GM19193 (cell line): ENCODE measurements around the gene RPL13.

Experiments used
- POLR2A ChIP-seq: IDR thresholded peaks from 4 replicates; pipeline ENCODE4 v1.6.1; 2011; ENCODE audit not compliant: insufficient read depth, insufficient read length; ENCODE audit errors: extremely low read depth

The RPL13 gene

GRCh38 chr16:89593841-89594240 is 33.4 kb downstream of the RPL13 start:
- TF ChIP-seq POLR2A, result no peak

GRCh38 chr16:89595330-89596060 is 35.0 kb downstream of the RPL13 start:
- TF ChIP-seq POLR2A, result no peak

GRCh38 chr16:89596061-89596689 is 35.7 kb downstream of the RPL13 start:
- no peak for TF ChIP-seq POLR2A

GRCh38 chr16:89596957-89597649 is 36.6 kb downstream of the RPL13 start:
- no peak for TF ChIP-seq POLR2A

GRCh38 chr16:89598199-89598598 is 37.7 kb downstream of the RPL13 start:
- no peak for TF ChIP-seq POLR2A

- TF ChIP-seq POLR2A, result no peak
These were observed 39.0 kb downstream of the RPL13 start for GRCh38 chr16:89599451-89599858.

GRCh38 chr16:89599902-89600301 is 39.4 kb downstream of the RPL13 start:
- TF ChIP-seq POLR2A, result no peak

GRCh38 chr16:89600427-89600826 is 39.9 kb downstream of the RPL13 start:
- TF ChIP-seq POLR2A, result no peak

- no peak for TF ChIP-seq POLR2A
These were observed 40.5 kb downstream of the RPL13 start for GRCh38 chr16:89600956-89601355.

GRCh38 chr16:89601906-89602272 is 41.4 kb downstream of the RPL13 start:
- TF ChIP-seq POLR2A, result no peak

GRCh38 chr16:89602273-89602951 is 41.9 kb downstream of the RPL13 start:
- no peak for TF ChIP-seq POLR2A

GRCh38 chr16:89602952-89603590 is 42.6 kb downstream of the RPL13 start:
- no peak for TF ChIP-seq POLR2A

- no peak for TF ChIP-seq POLR2A
These were observed 44.3 kb downstream of the RPL13 start for GRCh38 chr16:89604764-89605163.

GRCh38 chr16:89605186-89605970 is 44.9 kb downstream of the RPL13 start:
- TF ChIP-seq POLR2A, result no peak
